CD4-positive, alpha-beta T cell treated with Interleukin-6 at 100 ng/mL for 8 hours (primary cell): Measurements from ENCODE around the gene OGT.
A peak's percentile ranks its signal among the peaks of the same experiment; 100 is the strongest.
"Not testable (repeated sequence)": the region's sequence is repeated elsewhere in the genome, so short reads cannot be mapped to it uniquely, and the experiment has no call there.

Experiments used
- DNase-seq: peaks from one replicate; pipeline ENCODE4 v3.0.0-alpha.2; 2020; ENCODE audit warnings: mixed read lengths, low spot score

OGT gene

GRCh38 chrX:71532753-71533425 lies at the start of gene OGT:
TSS of gene OGT (plus strand) at chrX:71533104. CDS start at chrX:71533300, 196 bp downstream.
- DNase-seq: peak; percentile 92

- no peak for DNase-seq
These were observed 45.1 kb upstream of the OGT start for GRCh38 chrX:71487814-71488213.

GRCh38 chrX:71489540-71489939 lies 43.4 kb upstream of the OGT start:
- no peak for DNase-seq

DNA sequence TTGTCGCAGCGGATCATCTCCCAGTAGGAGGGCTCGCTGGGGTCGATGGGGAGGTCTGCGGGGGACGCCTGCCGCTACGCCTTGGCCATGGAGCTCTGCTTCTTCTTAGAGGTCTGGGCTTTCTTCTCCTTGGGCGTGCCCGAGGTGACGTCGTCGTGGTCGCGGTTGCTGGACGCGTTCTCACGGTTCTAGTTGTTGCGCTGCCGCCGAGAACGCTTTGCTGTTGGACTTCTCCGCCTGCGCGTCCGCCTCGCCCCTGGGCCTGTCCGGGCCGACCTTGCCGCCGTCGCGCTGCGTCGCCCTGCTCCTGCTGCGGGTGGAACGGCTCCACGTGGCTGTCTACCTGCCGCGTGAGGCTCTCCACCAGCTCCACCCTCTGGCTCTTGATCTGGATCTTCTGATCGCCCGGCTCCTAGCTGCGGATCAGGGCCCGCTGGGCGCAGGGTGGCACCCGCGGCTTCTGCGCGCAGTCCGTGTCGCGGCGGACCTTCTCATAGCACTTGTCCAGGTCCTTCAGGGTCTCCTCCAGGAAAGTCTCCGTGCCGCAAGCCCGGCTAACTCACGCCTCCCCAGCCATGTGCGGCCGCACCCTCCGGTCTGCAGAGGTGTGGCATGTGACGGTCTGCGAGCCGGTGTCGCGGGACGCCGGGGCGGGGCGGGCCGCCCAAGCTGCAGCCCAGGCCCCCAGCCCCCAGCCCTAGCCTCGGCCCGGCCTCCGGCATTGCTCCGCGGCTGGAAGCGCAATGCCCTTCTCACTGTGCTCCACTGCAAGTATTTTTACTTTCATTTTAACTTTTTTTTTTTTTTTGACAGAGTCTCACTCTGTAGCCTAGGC lies 40.5 kb upstream of the OGT start:
- DNase-seq: peak; percentile 36

DNA sequence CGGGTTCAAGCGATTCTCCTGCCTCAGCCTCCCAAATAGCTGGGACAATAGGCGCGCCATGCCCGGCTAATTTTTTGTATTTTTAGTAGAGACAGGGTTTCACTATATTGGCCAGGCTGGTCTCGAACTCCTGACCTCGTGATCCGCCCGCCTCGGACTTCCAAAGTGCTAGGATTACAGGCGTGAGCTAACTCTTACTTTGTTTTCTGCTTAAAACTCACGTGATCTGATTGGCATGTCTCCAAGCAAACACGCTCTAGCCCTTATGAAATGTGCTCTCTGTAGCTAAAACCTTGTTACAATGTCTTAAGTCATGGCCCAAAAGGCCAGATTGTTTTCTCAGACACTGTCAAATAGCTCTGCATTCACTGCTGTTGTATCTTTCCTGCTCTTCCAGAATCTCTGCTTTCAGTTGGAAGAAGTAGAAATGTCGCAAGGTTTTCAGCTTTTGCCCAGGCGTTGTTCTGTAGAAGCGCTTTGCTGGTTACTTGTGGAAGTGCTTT lies 39.7 kb upstream of the OGT start:
- no peak for DNase-seq

GRCh38 chrX:71495979-71496378 lies 36.9 kb upstream of the OGT start:
- DNase-seq: not testable (repeated sequence)

DNA sequence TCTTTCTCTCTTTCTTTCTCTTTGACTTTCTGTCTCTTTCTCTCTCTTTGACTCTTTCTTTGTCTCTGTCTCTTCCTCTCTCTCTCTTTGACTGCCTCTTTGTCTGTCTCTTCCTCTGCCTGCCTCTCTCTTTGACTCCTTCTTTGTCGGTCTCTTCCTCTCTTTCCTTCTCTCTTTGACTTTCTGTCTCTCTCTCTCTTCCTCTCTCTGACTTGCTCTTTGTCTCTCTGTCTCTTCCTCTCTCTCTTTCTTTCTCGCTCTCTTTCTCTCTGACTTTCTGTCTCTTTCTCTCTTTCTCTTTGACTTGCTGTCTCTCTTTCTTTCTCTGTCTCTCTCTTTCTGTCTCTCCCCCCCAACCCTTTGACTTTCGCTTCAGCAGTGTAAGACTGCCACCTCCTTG lies 36.4 kb upstream of the OGT start:
- no peak for DNase-seq

- DNase-seq: not testable (repeated sequence)
These were observed 30.8 kb upstream of the OGT start for GRCh38 chrX:71502080-71502479.

GRCh38 chrX:71504346-71504745 lies 28.6 kb upstream of the OGT start:
- DNase-seq: no peak

DNA sequence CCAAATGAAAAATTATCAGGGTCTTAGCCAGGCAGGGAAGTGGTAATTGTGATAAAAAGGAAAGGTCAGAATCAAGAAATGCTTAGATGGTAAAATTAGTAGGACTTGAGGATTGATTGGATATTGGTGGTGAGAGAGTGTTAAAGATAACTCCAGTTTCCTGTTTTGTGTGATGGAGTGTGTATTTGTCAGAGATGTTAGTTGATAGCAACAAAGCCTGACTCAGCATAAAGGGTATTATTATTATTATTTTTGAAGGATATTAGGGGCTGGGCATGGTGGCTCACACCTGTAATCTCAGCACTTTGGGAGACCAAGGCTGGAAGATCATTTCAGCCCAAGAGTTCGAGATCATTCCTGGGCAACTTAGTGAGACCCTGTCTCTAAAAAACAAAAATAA lies 23.6 kb upstream of the OGT start:
- DNase-seq: no peak

GRCh38 chrX:71510161-71510560 lies 22.7 kb upstream of the OGT start:
- DNase-seq: no peak

GRCh38 chrX:71513731-71514130 lies 19.2 kb upstream of the OGT start:
- not testable (repeated sequence) for DNase-seq

DNA sequence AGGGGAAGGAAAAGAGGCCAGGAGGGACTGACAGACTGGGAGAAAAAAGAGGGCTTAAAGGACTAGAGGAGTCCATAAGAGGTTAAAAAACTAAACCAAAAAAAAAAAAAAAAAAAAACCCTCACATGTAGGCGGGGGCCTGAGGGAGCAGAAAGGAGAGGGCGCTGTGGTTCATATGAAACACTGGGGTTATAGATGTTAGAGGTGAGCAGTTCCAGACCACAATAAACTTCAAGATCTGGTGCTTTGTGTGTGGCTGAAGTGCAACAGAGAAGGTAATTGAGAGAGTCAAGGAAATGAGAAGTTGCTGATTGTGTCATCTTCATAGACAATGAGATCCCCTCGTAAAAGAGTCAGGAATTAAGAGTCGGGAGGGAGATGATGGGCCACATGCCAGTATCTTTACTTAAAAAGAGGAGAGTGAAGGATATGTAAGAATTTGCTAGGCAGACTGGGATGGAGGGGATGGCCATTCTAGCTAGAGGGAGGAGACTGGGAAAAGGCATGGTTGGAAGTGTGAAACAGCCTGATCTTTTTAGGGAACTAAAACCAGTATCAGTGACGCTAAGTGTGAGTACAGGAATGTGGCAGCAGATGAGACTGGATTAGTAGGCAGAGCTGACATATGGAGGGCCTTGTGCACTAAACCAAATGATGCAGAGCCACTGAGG lies 18.4 kb upstream of the OGT start:
- peak; percentile 38 for DNase-seq

GRCh38 chrX:71515038-71515396 lies 17.9 kb upstream of the OGT start:
- DNase-seq: no peak

DNA sequence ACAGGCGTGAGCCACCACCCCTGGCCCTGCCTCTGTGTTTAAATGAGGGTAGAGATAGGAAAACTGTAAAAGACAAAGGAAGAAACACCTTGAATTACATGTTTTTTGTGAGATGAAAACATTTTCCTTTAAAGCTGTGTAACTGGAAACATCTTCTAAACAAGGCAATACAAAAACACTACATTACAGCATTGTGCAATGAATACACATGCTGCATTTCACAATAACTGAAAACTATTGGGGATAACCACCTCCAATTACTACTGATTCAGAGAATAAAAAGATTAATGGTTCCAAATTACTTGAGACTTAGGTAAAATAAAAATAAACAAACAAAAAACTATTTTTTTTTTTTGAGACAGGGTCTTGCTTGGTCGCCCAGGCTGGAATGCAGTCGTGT lies 7.6 kb upstream of the OGT start:
- DNase-seq: no peak

DNA sequence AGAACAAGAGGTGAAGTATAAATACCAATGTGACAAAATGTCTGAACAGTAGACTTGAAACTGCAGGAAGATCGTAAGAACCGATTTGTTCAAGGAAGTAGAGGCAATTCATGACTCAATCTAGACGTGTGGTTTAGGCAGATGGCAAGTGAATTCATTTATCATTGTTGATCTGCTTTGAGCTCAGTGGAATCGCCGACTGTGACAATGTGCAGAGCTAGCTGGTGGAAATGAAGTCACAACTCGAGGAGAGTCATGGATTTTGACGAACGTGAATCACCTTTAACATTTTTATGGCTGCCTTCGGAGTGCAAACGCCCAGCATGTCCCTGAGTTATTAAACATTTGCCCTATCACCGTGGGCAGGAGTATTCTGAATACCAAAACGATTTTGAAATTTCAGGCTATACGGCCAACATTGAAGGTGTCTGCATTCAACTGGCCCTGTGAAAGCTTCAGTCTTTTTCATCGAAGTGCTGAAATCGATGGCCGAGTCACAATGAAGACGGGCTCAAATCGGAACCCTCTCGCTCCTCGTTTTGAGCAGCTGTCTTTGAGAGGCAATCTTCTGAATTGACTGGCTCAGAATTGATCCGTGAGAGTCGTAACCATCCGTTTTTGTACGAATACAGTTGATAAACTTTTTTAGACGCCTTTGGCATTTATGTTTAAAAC lies 689 bp upstream of the OGT start:
- peak; percentile 68 for DNase-seq

GRCh38 chrX:71533516-71533850 lies 579 bp downstream of the OGT start:
- DNase-seq: no peak

- DNase-seq: peak; percentile 59
These were observed 1.1 kb downstream of the OGT start for GRCh38 chrX:71533851-71534561.

- no peak for DNase-seq
These were observed 2.1 kb downstream of the OGT start for GRCh38 chrX:71534773-71535544.

DNA sequence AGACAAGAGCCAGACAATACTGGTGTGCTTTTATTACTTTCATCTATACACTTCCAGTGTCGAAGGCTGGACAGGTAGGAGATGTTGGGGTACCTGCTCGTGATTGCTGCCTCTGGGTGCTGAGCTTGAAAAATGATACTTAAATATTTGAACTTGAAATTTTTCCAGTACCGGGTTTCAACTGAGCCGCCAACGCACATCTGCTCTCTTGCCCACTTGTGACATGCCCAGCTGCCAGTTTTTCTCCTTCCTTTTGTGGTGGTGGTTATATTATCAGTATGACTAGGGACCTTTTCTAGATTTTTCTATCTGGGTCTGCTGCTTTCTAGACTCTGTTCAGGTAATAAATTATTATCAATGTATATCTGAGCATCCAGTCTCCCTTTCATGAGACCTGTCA lies 3.4 kb downstream of the OGT start:
- DNase-seq: no peak

DNA sequence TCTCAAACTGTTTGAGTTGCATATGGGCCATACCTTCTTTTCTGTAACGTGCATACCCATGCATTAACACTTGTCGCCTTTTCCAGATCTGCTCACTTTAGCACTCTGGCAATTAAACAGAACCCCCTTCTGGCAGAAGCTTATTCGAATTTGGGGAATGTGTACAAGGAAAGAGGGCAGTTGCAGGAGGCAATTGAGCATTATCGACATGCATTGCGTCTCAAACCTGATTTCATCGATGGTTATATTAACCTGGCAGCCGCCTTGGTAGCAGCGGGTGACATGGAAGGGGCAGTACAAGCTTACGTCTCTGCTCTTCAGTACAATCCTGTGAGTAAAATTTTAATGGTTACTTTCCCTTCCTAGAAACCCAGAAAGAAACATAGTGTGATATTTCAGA lies 4.8 kb downstream of the OGT start:
- no peak for DNase-seq
